ENCODE measurements around the gene CEP104.

DNA sequence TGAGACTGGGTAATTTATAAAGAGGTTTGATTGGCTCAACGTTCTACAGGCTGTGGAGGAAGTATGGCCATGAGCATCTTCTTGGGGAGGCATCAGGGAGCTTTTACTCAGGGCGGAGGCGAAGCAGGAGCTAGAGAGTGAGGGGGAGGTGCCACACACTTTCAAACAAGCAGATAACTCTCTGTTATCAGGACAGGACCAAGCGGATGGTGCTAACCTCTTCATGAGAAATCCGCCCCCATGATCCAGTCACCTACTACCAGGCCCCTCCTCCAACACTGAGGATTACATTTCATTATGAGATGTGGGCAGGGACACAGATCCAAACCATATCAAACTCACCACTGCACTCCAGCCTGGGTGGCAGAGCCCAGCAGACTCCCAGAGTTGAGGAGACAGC is 49.2 kb downstream of the CEP104 start:
- TF ChIP-seq, protein P1, sequence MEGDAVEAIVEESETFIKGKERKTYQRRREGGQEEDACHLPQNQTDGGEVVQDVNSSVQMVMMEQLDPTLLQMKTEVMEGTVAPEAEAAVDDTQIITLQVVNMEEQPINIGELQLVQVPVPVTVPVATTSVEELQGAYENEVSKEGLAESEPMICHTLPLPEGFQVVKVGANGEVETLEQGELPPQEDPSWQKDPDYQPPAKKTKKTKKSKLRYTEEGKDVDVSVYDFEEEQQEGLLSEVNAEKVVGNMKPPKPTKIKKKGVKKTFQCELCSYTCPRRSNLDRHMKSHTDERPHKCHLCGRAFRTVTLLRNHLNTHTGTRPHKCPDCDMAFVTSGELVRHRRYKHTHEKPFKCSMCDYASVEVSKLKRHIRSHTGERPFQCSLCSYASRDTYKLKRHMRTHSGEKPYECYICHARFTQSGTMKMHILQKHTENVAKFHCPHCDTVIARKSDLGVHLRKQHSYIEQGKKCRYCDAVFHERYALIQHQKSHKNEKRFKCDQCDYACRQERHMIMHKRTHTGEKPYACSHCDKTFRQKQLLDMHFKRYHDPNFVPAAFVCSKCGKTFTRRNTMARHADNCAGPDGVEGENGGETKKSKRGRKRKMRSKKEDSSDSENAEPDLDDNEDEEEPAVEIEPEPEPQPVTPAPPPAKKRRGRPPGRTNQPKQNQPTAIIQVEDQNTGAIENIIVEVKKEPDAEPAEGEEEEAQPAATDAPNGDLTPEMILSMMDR (conservative IDR thresholded peaks at IDR 0.05; ENCODE audit: low read depth, low read length) = no peak
- no peak for TF ChIP-seq EZH2 (IDR thresholded peaks at IDR 0.05; ENCODE audit: borderline replicate concordance, low read depth, low read length, poor library complexity, severe bottlenecking)
